HepG2 (cell line): Measurements from ENCODE around the gene CCDC192. TPM values are rescaled to one million over a fixed set of nuclear protein-coding genes. Genes with fewer than 3 reads are reported as not detected.
A peak's percentile ranks its signal among the peaks of the same experiment; 100 is the strongest.
"Not testable (repeated sequence)": the region's sequence is repeated elsewhere in the genome, so short reads cannot be mapped to it uniquely, and the experiment has no call there.

Source experiments
- ATAC-seq: fragments of 200-7000 bp; cut with Tn5 transposase; 3 replicates; pipeline ENCODE4 v1.9.1; 2020; ENCODE audit warnings: mild to moderate bottlenecking, moderate library complexity
- BruUV-seq: library from RNA; stranded (reverse); fragments of 400-500 nt; replicated peaks from 2 replicates; lab custom pipeline; 2021; lab: Mats Ljungman, UMichigan
- CTCF ChIA-PET: fragments of 300-600 bp; formaldehyde crosslinking; extraction: SDS; loops from one replicate; lab custom pipeline; 2021; ENCODE audit warnings: low total read pairs, inconsistent platforms, low intra/inter-chr PET ratio; lab: Yijun Ruan, JAX
- POLR2A ChIA-PET: fragments of 350-600 bp; sonication (Branson Sonifier 250); formaldehyde crosslinking; loops from one replicate; lab custom pipeline; 2020; ENCODE audit warnings: antibody characterized with exemption, inconsistent platforms; lab: Yijun Ruan, JAX
- DNase-seq: peaks from one replicate; pipeline ENCODE4 v3.0.0-alpha.2; 2015; ENCODE audit warnings: low spot score
- FAIRE-seq: peaks from 3 replicates; lab custom pipeline; 2011; peaks lifted over from hg19 to GRCh38; lab: Jason Lieb, UNC
- H2AFZ ChIP-seq: one replicate; pipeline ENCODE4 v1.6.1; 2011; ENCODE audit warnings: low read length, inconsistent platforms
- H3K27ac ChIP-seq: fragments of 300-600 bp; 3 replicates; pipeline ENCODE4 v1.8.0; 2011; ENCODE audit warnings: mixed run types, mild to moderate bottlenecking, mixed read lengths, low read length, inconsistent platforms; ENCODE audit not compliant: insufficient read depth; ENCODE audit errors: extremely low read length
- H3K27me3 ChIP-seq, 2 experiments: fragments of 200-600 bp in 1 of 2; 2 replicates in 1 of 2; 3 replicates in 1 of 2; pipeline versions ENCODE4 v1.6.0 to v1.8.0; 2011; ENCODE audit warnings: low read length in 2 of 2, mild to moderate bottlenecking in 2 of 2, moderate library complexity in 2 of 2, inconsistent platforms in 1 of 2; ENCODE audit not compliant: insufficient read depth in 2 of 2, control insufficient read depth in 1 of 2
- H3K36me3 ChIP-seq, 2 experiments: fragments of 200-600 bp in 1 of 2; replicated peaks in 1 of 2; 2 replicates in 1 of 2; 3 replicates in 1 of 2; pipeline versions ENCODE4 v1.5.1 to v1.8.0; 2011; ENCODE audit warnings: low read length in 2 of 2, inconsistent platforms in 1 of 2; ENCODE audit not compliant: insufficient read depth in 2 of 2, control insufficient read depth in 1 of 2
- H3K4me1 ChIP-seq: 2 replicates; pipeline ENCODE4 v1.5.1; 2012; ENCODE audit warnings: low read length, inconsistent platforms; ENCODE audit not compliant: insufficient read depth
- H3K4me2 ChIP-seq: 2 replicates; pipeline ENCODE4 v1.6.0; 2011; ENCODE audit warnings: low read depth, low read length, inconsistent platforms
- H3K4me3 ChIP-seq, 3 experiments: fragments of 200-600 bp in 1 of 3; sonication (generic), shearing (Covaris generic) in 1 of 3; replicated peaks in 1 of 3; 2 replicates each; pipeline ENCODE4 v1.5.1; 2011 to 2016; ENCODE audit warnings: low read length in 3 of 3, inconsistent platforms in 2 of 3, low read depth in 2 of 3, mild to moderate bottlenecking in 2 of 3, control low read depth in 1 of 3, mixed read lengths in 1 of 3; ENCODE audit not compliant: insufficient read depth in 1 of 3
- H3K79me2 ChIP-seq: one replicate; pipeline ENCODE4 v1.6.1; 2011; ENCODE audit warnings: low read length, inconsistent platforms; ENCODE audit not compliant: insufficient read depth
- H3K9ac ChIP-seq: 2 replicates; pipeline ENCODE4 v1.6.0; 2011; ENCODE audit warnings: mild to moderate bottlenecking, low read depth, low read length, inconsistent platforms; ENCODE audit not compliant: insufficient read depth
- H3K9me3 ChIP-seq: 2 replicates; pipeline ENCODE4 v1.5.1; 2012; ENCODE audit warnings: mild to moderate bottlenecking, low read length
- H4K20me1 ChIP-seq: 2 replicates; pipeline ENCODE4 v1.6.0; 2011; ENCODE audit warnings: inconsistent platforms, mild to moderate bottlenecking, low read length, moderate library complexity; ENCODE audit not compliant: insufficient read depth
- CREM ChIP-seq, 2 experiments: sonication (generic) in 1 of 2; formaldehyde crosslinking in 1 of 2; IDR thresholded peaks; 2 replicates each; pipeline versions ENCODE4 v1.4.0 to v1.6.1; 2016 to 2020; ENCODE audit warnings: antibody characterized with exemption in 1 of 2, mild to moderate bottlenecking in 1 of 2, missing genetic modification reagents in 1 of 2
- MAFK ChIP-seq, 2 experiments: IDR thresholded peaks in 1 of 2; conservative IDR thresholded peaks in 1 of 2; 2 replicates each; pipeline ENCODE4 v1.6.1; 2011; ENCODE audit warnings: improper control_type of control experiment in 2 of 2, low read length in 2 of 2
- NFE2L2 ChIP-seq: fragments of 150-350 bp; IDR thresholded peaks from 2 replicates; pipeline ENCODE4 v1.6.1; 2014; ENCODE audit warnings: low read length
- WGBS: methylation state at CpG from one replicate; pipeline ENCODE4 v1.1.6; 2017; ENCODE audit warnings: low lambda C conversion rate; 5-methylcytosine and 5-hydroxymethylcytosine counted together
- in situ Hi-C: cut with HindIII; loops from 2 replicates; pipeline ENCODE4 v1.10.0; 2017; ENCODE audit warnings: low pct_unique_long_range_greater_than_20kb; ENCODE audit not compliant: extremely low pct_ligation_motif_present
- intact Hi-C: fragments of 100-400 bp; cut with micrococcal nuclease; formaldehyde crosslinking; loops from one replicate; pipeline ENCODE4 v1.10.0; 2022; ENCODE audit not compliant: unreplicated experiment
- polyA plus RNA-seq, 8 experiments: library from polyadenylated mRNA; depleted of rRNA in 3 of 8; stranded (reverse) in 7 of 8; unstranded in 1 of 8; fragments of >200 nt; fragmentation: Illumina TruSeq in 4 of 8; extraction: Trizol in 4 of 8; gene quantifications; 2 replicates each; pipeline versions ENCODE4 v1.2.1 to v1.2.3, GENCODE V29; 2011 to 2016; ENCODE audit warnings: low read depth in 4 of 8, missing spikeins in 1 of 8, mixed read lengths in 1 of 8; ENCODE audit not compliant: insufficient read depth in 1 of 8
- total RNA-seq, 5 experiments: library from RNA; depleted of rRNA; stranded (reverse); fragments of >200 nt; fragmentation: Illumina TruSeq; extraction: Trizol; gene quantifications; 2 replicates each; pipeline ENCODE4 v1.2.3, GENCODE V29; 2016; ENCODE audit warnings: low read depth in 1 of 5

Gene CCDC192
- total and polyA plus RNA-seq, 2 of the 13 experiments (the other 11 are each of a cell fraction or from before 2014, with no cell fraction given), result not detected

GRCh38 chr5:127673117-127673800 lies 29.9 kb upstream of the CCDC192 start:
- Histone ChIP-seq H3K4me3 (no peak overlapping the region), H3K9me3 (no peaks in the 10 kb centered on the region), H2AFZ (no peak overlapping the region), H3K36me3 (no peaks in the 10 kb centered on the region), H3K4me2 (no peak overlapping the region), H4K20me1 (no peaks in the 10 kb centered on the region), H3K79me2 (no peaks in the 10 kb centered on the region), H3K27ac (no peak overlapping the region), H3K4me1 (no peaks in the 10 kb centered on the region), H3K9ac (no peak overlapping the region), H3K27me3 (no peaks in the 10 kb centered on the region)
- FAIRE-seq, result no peak
- DNase-seq, result no peak
- no peak for ATAC-seq
- TF ChIP-seq MAFK (conservative IDR thresholded peaks at IDR 0.05 in 1 of 2, IDR thresholded peaks at IDR 0.05 in 1 of 2; ENCODE audit: low read length in 2 of 2), result peak in 1 of 2 experiments; percentile 25; a peak in 1 of 4 replicates
- TF ChIP-seq CREM (IDR thresholded peaks at IDR 0.05), result no peak
- no peak for TF ChIP-seq CREM (CRISPR knock-in tag; IDR thresholded peaks at IDR 0.05)
- TF ChIP-seq NFE2L2, result peak; percentile 62
- ChIA-PET POLR2A (no interaction called here), CTCF (no interaction called here)
- no TSS peak for BruUV-seq
- intact Hi-C loops, result no loop called here
- 0% methylated on average over 2 of the region's 2 CpGs for WGBS
- in situ Hi-C loops, result no loop called here

GRCh38 chr5:127676951-127677350 lies 26.2 kb upstream of the CCDC192 start:
- H3K4me1 ChIP-seq, FAIRE-seq, H3K27ac ChIP-seq, H3K4me2 ChIP-seq, H3K36me3 ChIP-seq, CTCF ChIA-PET, H2AFZ ChIP-seq, H3K4me3 ChIP-seq, intact Hi-C loops, ATAC-seq, POLR2A ChIA-PET, H3K9ac ChIP-seq, H3K27me3 ChIP-seq, DNase-seq, H3K79me2 ChIP-seq, H4K20me1 ChIP-seq, in situ Hi-C loops, H3K9me3 ChIP-seq, BruUV-seq: not testable (repeated sequence)
